Vagina (tissue), 2 donors: Measurements from ENCODE around the gene BAMBI.

Source experiments
- POLR2AphosphoS5 ChIP-seq, 2 donors: sonication (generic); formaldehyde crosslinking; IDR thresholded peaks; one replicate each; pipeline ENCODE4 v1.9.0; 2017; ENCODE audit warnings: antibody characterized with exemption in 2 of 2, mild to moderate bottlenecking in 2 of 2, low read depth in 1 of 2; ENCODE audit not compliant: insufficient read depth in 1 of 2
- TF ChIP-seq, protein P1 (sequence below), 3 experiments: fragments of 450-650 bp in 2 of 3; fragments of 200-600 bp in 1 of 3; sonication (generic) in 1 of 3; IDR thresholded peaks; one replicate each; pipeline ENCODE4 v1.5.1; 2017 to 2019; ENCODE audit warnings: antibody characterized with exemption in 3 of 3, mild to moderate bottlenecking in 2 of 3, moderate library complexity in 2 of 3

DNA sequence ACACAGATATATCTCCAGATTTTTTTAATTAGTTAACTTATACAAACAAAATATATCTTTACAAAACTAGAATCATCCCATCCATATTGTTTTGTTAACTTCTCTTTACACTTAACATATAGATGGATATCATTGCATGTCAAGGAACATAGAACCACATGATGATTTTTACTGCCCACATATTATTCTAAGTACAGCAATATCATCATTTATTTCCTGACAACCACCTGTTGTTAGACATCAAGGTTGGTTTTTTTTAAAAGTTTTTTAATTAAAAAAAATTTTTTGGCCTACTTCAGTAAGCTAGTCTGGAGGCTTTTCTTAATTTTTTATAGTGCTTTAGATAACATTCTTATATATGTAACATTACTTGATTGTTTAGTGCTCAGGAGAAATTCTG, 38.9 kb upstream of the BAMBI start:
- TF ChIP-seq, protein P1, sequence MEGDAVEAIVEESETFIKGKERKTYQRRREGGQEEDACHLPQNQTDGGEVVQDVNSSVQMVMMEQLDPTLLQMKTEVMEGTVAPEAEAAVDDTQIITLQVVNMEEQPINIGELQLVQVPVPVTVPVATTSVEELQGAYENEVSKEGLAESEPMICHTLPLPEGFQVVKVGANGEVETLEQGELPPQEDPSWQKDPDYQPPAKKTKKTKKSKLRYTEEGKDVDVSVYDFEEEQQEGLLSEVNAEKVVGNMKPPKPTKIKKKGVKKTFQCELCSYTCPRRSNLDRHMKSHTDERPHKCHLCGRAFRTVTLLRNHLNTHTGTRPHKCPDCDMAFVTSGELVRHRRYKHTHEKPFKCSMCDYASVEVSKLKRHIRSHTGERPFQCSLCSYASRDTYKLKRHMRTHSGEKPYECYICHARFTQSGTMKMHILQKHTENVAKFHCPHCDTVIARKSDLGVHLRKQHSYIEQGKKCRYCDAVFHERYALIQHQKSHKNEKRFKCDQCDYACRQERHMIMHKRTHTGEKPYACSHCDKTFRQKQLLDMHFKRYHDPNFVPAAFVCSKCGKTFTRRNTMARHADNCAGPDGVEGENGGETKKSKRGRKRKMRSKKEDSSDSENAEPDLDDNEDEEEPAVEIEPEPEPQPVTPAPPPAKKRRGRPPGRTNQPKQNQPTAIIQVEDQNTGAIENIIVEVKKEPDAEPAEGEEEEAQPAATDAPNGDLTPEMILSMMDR (IDR thresholded peaks at IDR 0.05) = no peak
- TF ChIP-seq POLR2AphosphoS5 (IDR thresholded peaks at IDR 0.05; ENCODE audit: insufficient read depth in 1 of 2, low read depth in 1 of 2) = no peak
